GM12878 (cell line): ENCODE data around the gene SLX4. TPM values are rescaled to one million over a fixed set of nuclear protein-coding genes. Genes with fewer than 3 reads are reported as not detected.

Experiments
- ATAC-seq: fragments of 200-7000 bp; cut with Tn5 transposase; 3 replicates; pipeline ENCODE4 v1.9.1; 2020; ENCODE audit warnings: mild to moderate bottlenecking, moderate library complexity
- BruUV-seq: library from RNA; stranded (reverse); fragments of 400-500 nt; replicated peaks from 2 replicates; lab custom pipeline; 2021; lab: Mats Ljungman, UMichigan
- CTCF ChIA-PET: fragments of 300-600 bp; sonication (Branson Sonifier 250); formaldehyde crosslinking; extraction: SDS; loops from one replicate; lab custom pipeline; 2021; ENCODE audit warnings: inconsistent platforms; lab: Yijun Ruan, JAX
- POLR2A ChIA-PET: fragments of 350-600 bp; formaldehyde crosslinking; extraction: SDS; loops from one replicate; lab custom pipeline; 2021; ENCODE audit warnings: inconsistent platforms; lab: Charles Lee
- RAD21 ChIA-PET: fragments of 300-600 bp; sonication (Branson Sonifier 250); formaldehyde crosslinking; loops from one replicate; lab custom pipeline; 2023; ENCODE audit warnings: antibody characterized with exemption; ENCODE audit not compliant: unreplicated experiment; lab: Charles Lee
- SMC1A ChIA-PET: fragments of 300-600 bp; sonication (Branson Sonifier 250); formaldehyde crosslinking; loops from one replicate; lab custom pipeline; 2023; ENCODE audit not compliant: unreplicated experiment, uncharacterized antibody; lab: Charles Lee
- DNase-seq: peaks from one replicate; pipeline ENCODE4 v3.0.0-alpha.2; 2011; ENCODE audit warnings: low read depth, low spot score
- FAIRE-seq: peaks from 3 replicates; lab custom pipeline; 2011; peaks lifted over from hg19 to GRCh38; lab: Jason Lieb, UNC
- H2AFZ ChIP-seq: 2 replicates; pipeline ENCODE4 v1.6.0; 2011; ENCODE audit warnings: low read depth, low read length, control low read depth; ENCODE audit not compliant: control insufficient read depth
- H3K27ac ChIP-seq: 2 replicates; pipeline ENCODE4 v1.5.1; 2011; ENCODE audit warnings: control low read depth; ENCODE audit not compliant: control insufficient read depth, insufficient read depth
- H3K27me3 ChIP-seq, 2 experiments: replicated peaks in 1 of 2; 2 replicates each; pipeline versions ENCODE4 v1.6.0 to v1.6.1; 2011; ENCODE audit warnings: low read length in 1 of 2; ENCODE audit not compliant: control insufficient read depth in 2 of 2, insufficient read depth in 2 of 2
- H3K36me3 ChIP-seq, 2 experiments: 2 replicates each; pipeline ENCODE4 v1.5.1; 2011; ENCODE audit warnings: low read length in 1 of 2; ENCODE audit not compliant: control insufficient read depth in 2 of 2, insufficient read depth in 2 of 2
- H3K4me1 ChIP-seq: 2 replicates; pipeline ENCODE4 v1.6.1; 2011; ENCODE audit warnings: mild to moderate bottlenecking, low read length, moderate library complexity, mixed read lengths; ENCODE audit not compliant: control insufficient read depth, insufficient read depth
- H3K4me2 ChIP-seq: 2 replicates; pipeline ENCODE4 v1.6.0; 2011; ENCODE audit warnings: control low read depth; ENCODE audit not compliant: control insufficient read depth, insufficient read depth
- H3K4me3 ChIP-seq: fragments of 200-600 bp; sonication (generic); 2 replicates; pipeline ENCODE4 v1.5.1; 2016
- H3K79me2 ChIP-seq: 2 replicates; pipeline ENCODE4 v1.6.0; 2011; ENCODE audit warnings: low read length; ENCODE audit not compliant: control insufficient read depth, insufficient read depth
- H3K9ac ChIP-seq: 2 replicates; pipeline ENCODE4 v1.8.0; 2011; ENCODE audit warnings: low read length, control low read depth, mixed read lengths; ENCODE audit not compliant: control insufficient read depth, insufficient read depth
- H3K9me3 ChIP-seq: replicated peaks from 3 replicates; pipeline ENCODE4 v1.5.1; 2011; ENCODE audit warnings: mild to moderate bottlenecking, low read length; ENCODE audit not compliant: control insufficient read depth, insufficient read depth
- H4K20me1 ChIP-seq: 2 replicates; pipeline ENCODE4 v1.6.0; 2011; ENCODE audit not compliant: control insufficient read depth, insufficient read depth
- ESRRA ChIP-seq: IDR thresholded peaks from 2 replicates; pipeline ENCODE4 v1.6.1; 2012; ENCODE audit warnings: mild to moderate bottlenecking, low read length, improper control_type of control experiment
- FOXM1 ChIP-seq: IDR thresholded peaks from 2 replicates; pipeline ENCODE4 v1.6.1; 2012; ENCODE audit warnings: low read depth, mild to moderate bottlenecking, inconsistent platforms, low read length, moderate library complexity
- HDAC2 ChIP-seq: fragments of 200-600 bp; sonication (generic); IDR thresholded peaks from 2 replicates; pipeline ENCODE4 v1.6.1; 2017
- IKZF2 ChIP-seq, 2 experiments: fragments of 450-650 bp; IDR thresholded peaks; 2 replicates each; pipeline ENCODE4 v1.6.1; 2017; ENCODE audit warnings: mild to moderate bottlenecking in 2 of 2, moderate library complexity in 2 of 2
- NR2C2 ChIP-seq: IDR thresholded peaks from 2 replicates; pipeline ENCODE4 v1.6.1; 2011; ENCODE audit warnings: borderline replicate concordance, low read depth; ENCODE audit not compliant: control insufficient read depth, insufficient read length
- SKIL ChIP-seq: fragments of 450-650 bp; IDR thresholded peaks from 2 replicates; pipeline ENCODE4 v1.6.1; 2017; ENCODE audit warnings: mild to moderate bottlenecking, low read depth, inconsistent platforms; ENCODE audit not compliant: poor library complexity, severe bottlenecking
- YBX1 ChIP-seq: fragments of 450-650 bp; IDR thresholded peaks from 2 replicates; pipeline ENCODE4 v1.6.1; 2016; ENCODE audit warnings: antibody characterized with exemption
- ZNF384 ChIP-seq: IDR thresholded peaks from 2 replicates; pipeline ENCODE4 v1.6.1; 2012; ENCODE audit warnings: low read depth, mild to moderate bottlenecking, low read length, improper control_type of control experiment, borderline replicate concordance
- WGBS: methylation state at CpG from one replicate; pipeline ENCODE4 v1.1.6; 2016; ENCODE audit warnings: low lambda C conversion rate; ENCODE audit not compliant: insufficient replicate concordance, insufficient coverage; ENCODE audit errors: missing lambda C conversion rate; 5-methylcytosine and 5-hydroxymethylcytosine counted together
- in situ Hi-C: fragments of 300-500 bp; cut with MboI; formaldehyde crosslinking; loops from 9 replicates; pipeline ENCODE4 v1.14.3; 2018; ENCODE audit warnings: mixed read lengths
- intact Hi-C: fragments of 100-400 bp; cut with micrococcal nuclease; formaldehyde crosslinking; loops from one replicate; pipeline ENCODE4 v1.14.2; 2022; ENCODE audit not compliant: unreplicated experiment
- polyA plus RNA-seq, 11 experiments: library from polyadenylated mRNA; depleted of rRNA in 4 of 11; unstranded in 6 of 11; stranded (reverse) in 5 of 11; fragments of >200 nt; fragmentation: Nextera tagmentation in 4 of 11; fragmentation: Illumina TruSeq in 1 of 11; extraction: Ambion mirVana in 4 of 11; extraction: Trizol in 1 of 11; gene quantifications; 1 replicate in 1 of 11; 2 replicates in 10 of 11; pipeline versions ENCODE4 v1.2.1 to v1.2.3, GENCODE V29; 2011 to 2016; ENCODE audit warnings: inconsistent platforms in 2 of 11, missing spikeins in 2 of 11, low read depth in 1 of 11
- total RNA-seq, 4 experiments: library from RNA; depleted of rRNA in 3 of 4; stranded (reverse); fragments of >200 nt in 3 of 4; fragmentation: Illumina TruSeq in 1 of 4; extraction: Trizol in 1 of 4; gene quantifications; 2 replicates each; pipeline versions ENCODE4 v1.2.1 to v1.2.3, GENCODE V29; 2013 to 2021

Gene SLX4
- total and polyA plus RNA-seq, 10 of the 15 experiments (the other 5 are each of a cell fraction or from before 2014, with no cell fraction given): 0.18 to 12.3 (median 4.8) TPM

- intact Hi-C loops: no loop called here
- H3K27me3 ChIP-seq: no peaks in the 10 kb centered on the region
- no peak for DNase-seq
- WGBS: 96% methylated on average over 7 of the region's 7 CpGs
- no peak for TF ChIP-seq ZNF384
- no peak for TF ChIP-seq ESRRA
- TF ChIP-seq, all 136 proteins: peak for 0
- FAIRE-seq (no peak), ATAC-seq (no peak)
- in situ Hi-C loops: no loop called here
- Histone ChIP-seq H3K79me2 (no peaks in the 10 kb centered on the region), H3K4me1 (peaks cover under 1% of the 10 kb centered on the region), H3K9me3 (no peaks in the 10 kb centered on the region; the same call in 2 of the 3 replicates), H2AFZ (no peak overlapping the region), H3K9ac (no peak overlapping the region), H3K27ac (no peak overlapping the region), H3K4me2 (no peak overlapping the region), H3K36me3 (peaks cover 0 to 6% of the 10 kb centered on the region in 2 experiments; a peak in 2 of 4 replicates), H4K20me1 (no peaks in the 10 kb centered on the region), H3K4me3 (no peak overlapping the region)
- no TSS peak for BruUV-seq
- CTCF ChIA-PET: no interaction called here
- RAD21 ChIA-PET: no interaction called here
- POLR2A ChIA-PET: interaction anchor here (0.6 kb wide), 1 partner anchor 389 kb away, joined by 4 read pairs; no protein-coding TSS in a partner anchor
- SMC1A ChIA-PET: no interaction called here
Measured at GRCh38 chr16:3602320-3602653, 9.1 kb downstream of the SLX4 start.

DNA sequence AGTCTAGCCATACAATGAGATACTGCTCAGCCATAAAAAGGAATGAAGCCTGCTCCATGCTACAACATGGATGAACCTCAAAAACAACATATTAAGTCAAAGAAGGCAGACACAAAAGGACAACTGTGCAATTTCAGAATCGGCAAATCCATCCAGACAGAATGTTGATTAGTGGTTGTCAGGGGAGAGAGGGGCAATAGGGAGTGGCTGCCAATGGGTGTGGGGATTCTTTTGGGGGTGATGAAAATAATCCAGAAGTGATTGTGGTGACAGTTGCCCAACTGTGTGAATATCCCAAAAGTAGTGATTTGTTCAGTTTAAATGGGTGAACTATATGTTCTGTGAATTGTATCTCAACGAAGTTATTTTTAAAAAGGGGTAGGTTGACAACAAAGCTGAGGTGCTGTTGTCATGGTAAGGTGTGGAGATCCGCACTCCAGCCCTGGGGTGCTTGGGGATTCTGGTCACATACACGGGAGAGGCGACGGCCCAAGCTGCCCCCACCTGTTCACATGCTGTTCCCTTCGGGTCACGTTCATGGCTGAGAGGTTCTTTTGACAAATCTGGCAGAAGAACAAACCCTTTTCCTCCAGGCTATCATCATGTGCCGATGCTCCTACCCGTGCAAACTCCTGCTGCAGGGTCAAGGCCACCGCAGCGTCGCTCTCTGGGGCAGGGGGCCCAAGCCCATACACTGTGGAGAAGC lies 9.6 kb downstream of the SLX4 start:
- CTCF ChIA-PET: no interaction called here
- TF ChIP-seq SKIL (no peak), HDAC2 (no peak), NR2C2 (no peak), FOXM1 (no peak), YBX1 (no peak), IKZF2 (IDR thresholded peaks at IDR 0.05) (no peak)
- TF ChIP-seq, all 136 proteins: peak for 0
- Histone ChIP-seq H3K9me3 (no peaks in the 10 kb centered on the region; the same call in 2 of the 3 replicates), H3K79me2 (no peaks in the 10 kb centered on the region), H3K4me3 (no peak overlapping the region), H3K9ac (no peak overlapping the region), H3K36me3 (peaks cover 0 to 6% of the 10 kb centered on the region in 2 experiments; a peak in 2 of 4 replicates), H3K27me3 (no peaks in the 10 kb centered on the region), H3K4me1 (no peaks in the 10 kb centered on the region), H4K20me1 (no peaks in the 10 kb centered on the region), H2AFZ (no peak overlapping the region), H3K4me2 (no peak overlapping the region), H3K27ac (no peak overlapping the region)
- in situ Hi-C loops: no loop called here
- 92% methylated on average over 13 of the region's 13 CpGs for WGBS
- ATAC-seq (no peak), DNase-seq (no peak), FAIRE-seq (no peak)
- POLR2A ChIA-PET: no interaction called here
- intact Hi-C loops: no loop called here
- no TSS peak for BruUV-seq
- SMC1A ChIA-PET: no interaction called here
- RAD21 ChIA-PET: no interaction called here
